B cell (primary cell): ENCODE results near the gene EXOSC9.

Experiments used
- EZH2 ChIP-seq: IDR thresholded peaks from 2 replicates; pipeline ENCODE4 v1.6.1; 2012; ENCODE audit warnings: borderline replicate concordance, low read depth, mild to moderate bottlenecking, moderate library complexity, low read length; ENCODE audit not compliant: insufficient read depth, poor library complexity, severe bottlenecking
- TF ChIP-seq, protein P1 (sequence below): fragments of 200-600 bp; IDR thresholded peaks from one replicate; pipeline ENCODE4 v1.8.0; 2022; ENCODE audit warnings: antibody characterized with exemption, mild to moderate bottlenecking

DNA sequence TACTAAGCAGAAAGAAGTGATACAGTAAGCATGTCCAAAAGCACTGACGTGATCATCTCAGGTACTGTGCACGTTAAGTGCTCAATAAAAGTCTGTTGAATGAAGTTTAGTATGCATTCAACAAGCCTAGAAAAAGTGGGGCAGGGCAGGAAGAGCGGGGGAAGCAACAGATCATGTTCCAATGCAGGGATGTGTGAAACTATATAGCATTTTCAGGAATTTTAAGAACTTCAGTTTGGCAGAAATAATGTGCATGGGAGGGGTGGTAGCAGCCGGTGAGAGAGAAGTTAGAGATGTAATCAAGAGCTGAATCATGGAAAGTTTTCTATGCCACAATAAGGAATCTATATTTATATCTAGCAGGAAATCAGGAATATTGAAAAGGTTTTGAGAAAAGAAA, 41.7 kb downstream of the EXOSC9 start:
- TF ChIP-seq, protein P1, sequence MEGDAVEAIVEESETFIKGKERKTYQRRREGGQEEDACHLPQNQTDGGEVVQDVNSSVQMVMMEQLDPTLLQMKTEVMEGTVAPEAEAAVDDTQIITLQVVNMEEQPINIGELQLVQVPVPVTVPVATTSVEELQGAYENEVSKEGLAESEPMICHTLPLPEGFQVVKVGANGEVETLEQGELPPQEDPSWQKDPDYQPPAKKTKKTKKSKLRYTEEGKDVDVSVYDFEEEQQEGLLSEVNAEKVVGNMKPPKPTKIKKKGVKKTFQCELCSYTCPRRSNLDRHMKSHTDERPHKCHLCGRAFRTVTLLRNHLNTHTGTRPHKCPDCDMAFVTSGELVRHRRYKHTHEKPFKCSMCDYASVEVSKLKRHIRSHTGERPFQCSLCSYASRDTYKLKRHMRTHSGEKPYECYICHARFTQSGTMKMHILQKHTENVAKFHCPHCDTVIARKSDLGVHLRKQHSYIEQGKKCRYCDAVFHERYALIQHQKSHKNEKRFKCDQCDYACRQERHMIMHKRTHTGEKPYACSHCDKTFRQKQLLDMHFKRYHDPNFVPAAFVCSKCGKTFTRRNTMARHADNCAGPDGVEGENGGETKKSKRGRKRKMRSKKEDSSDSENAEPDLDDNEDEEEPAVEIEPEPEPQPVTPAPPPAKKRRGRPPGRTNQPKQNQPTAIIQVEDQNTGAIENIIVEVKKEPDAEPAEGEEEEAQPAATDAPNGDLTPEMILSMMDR, result no peak
- no peak for TF ChIP-seq EZH2
